Measurements from ENCODE around the gene E2F4. TPM values are rescaled to one million over a fixed set of nuclear protein-coding genes. Genes with fewer than 3 reads are reported as not detected.
A peak's percentile ranks its signal among the peaks of the same experiment; 100 is the strongest.

The E2F4 gene
- total and polyA plus RNA-seq, 9 of the 15 experiments (the other 6 are each of a cell fraction or from before 2014, with no cell fraction given): 9.7 to 139 (median 106) TPM

- no peak for TF ChIP-seq SREBF2 (CRISPR knock-in tag; IDR thresholded peaks at IDR 0.05)
- TF ChIP-seq ZNF224 (CRISPR knock-in tag; IDR thresholded peaks at IDR 0.05): no peak
- TF ChIP-seq ZNF212 (CRISPR knock-in tag; IDR thresholded peaks at IDR 0.05): no peak
- no peak for TF ChIP-seq DLX4 (CRISPR knock-in tag; IDR thresholded peaks at IDR 0.05)
- no peak for TF ChIP-seq SNIP1 (IDR thresholded peaks at IDR 0.05; ENCODE audit: low read depth)
- peak; percentile 41 for TF ChIP-seq TBP (optimal IDR thresholded peaks at IDR 0.05; ENCODE audit: low read depth, low read length)
- TF ChIP-seq ZNF740 (CRISPR knock-in tag; IDR thresholded peaks at IDR 0.05): no peak
- 0 out of 4 replicates have a peak, but pooled peaks of 1 of the 2 experiments have one; percentile 35 for TF ChIP-seq ZNF740 (tag; IDR thresholded peaks at IDR 0.05)
- TF ChIP-seq POU5F1 (IDR thresholded peaks at IDR 0.05; ENCODE audit: borderline replicate concordance, low read depth, low read length, partially characterized antibody): no peak
- TF ChIP-seq CSDE1 (IDR thresholded peaks at IDR 0.05): no peak
- no peak for TF ChIP-seq CAMTA2 (CRISPR knock-in tag; conservative IDR thresholded peaks at IDR 0.05)
- TF ChIP-seq ZNF384 (IDR thresholded peaks at IDR 0.05; ENCODE audit: low read depth, low read length): no peak
- no peak for TF ChIP-seq BMI1 (IDR thresholded peaks at IDR 0.05; ENCODE audit: low read length)
- 0 out of 2 replicates have a peak, but pooled peaks have one; percentile 40 for TF ChIP-seq THRB (CRISPR knock-in tag; conservative IDR thresholded peaks at IDR 0.05)
- TF ChIP-seq ZBTB43 (CRISPR knock-in tag; IDR thresholded peaks at IDR 0.05): no peak
- no peak for TF ChIP-seq CBFA2T3 (IDR thresholded peaks at IDR 0.05)
- peak; percentile 55; the same call in 1 of the 2 replicates for TF ChIP-seq MYC (IDR thresholded peaks at IDR 0.05; ENCODE audit: low read depth, low read length)
- no peak for TF ChIP-seq MYC (CRISPR knock-in tag; IDR thresholded peaks at IDR 0.05; ENCODE audit: borderline replicate concordance, low read depth)
- peak; percentile 80 for TF ChIP-seq ATF3 (IDR thresholded peaks at IDR 0.05)
- TF ChIP-seq ATF3 (CRISPR knock-in tag; conservative IDR thresholded peaks at IDR 0.05): no peak
- TF ChIP-seq ZNF766 (CRISPR knock-in tag; conservative IDR thresholded peaks at IDR 0.05): no peak
Observed at GRCh38 chr16:67183627-67184452, 8.1 kb upstream of the E2F4 start, which contains the start of gene MATCAP1 (continued).
